GM15510 (cell line): ENCODE measurements around the gene ZER1.

Experiments
- POLR2A ChIP-seq: IDR thresholded peaks from 3 replicates; pipeline ENCODE4 v1.6.1; 2011; ENCODE audit warnings: borderline replicate concordance; ENCODE audit not compliant: insufficient read length; ENCODE audit errors: extremely low read depth

The ZER1 gene

GRCh38 chr9:128683340-128684064 lies 88.2 kb downstream of the ZER1 start:
- peak; percentile 68 for TF ChIP-seq POLR2A
